Measurements from ENCODE around the gene HES4. TPM values are rescaled to one million over a fixed set of nuclear protein-coding genes. Genes with fewer than 3 reads are reported as not detected.
"Not testable (repeated sequence)": the region's sequence is repeated elsewhere in the genome, so short reads cannot be mapped to it uniquely, and the experiment has no call there.

Gene HES4
- total and polyA plus RNA-seq, 7 donors: 1.2 to 65.1 (median 25.0) TPM

- TF ChIP-seq POLR2A (IDR thresholded peaks at IDR 0.05): no peak
- TF ChIP-seq EP300 (IDR thresholded peaks at IDR 0.05): no peak
- TF ChIP-seq POLR2AphosphoS5 (IDR thresholded peaks at IDR 0.05): no peak
- no peak for TF ChIP-seq CTCF (IDR thresholded peaks at IDR 0.05)
- intact Hi-C loops (cut with DNase I): no loop called here
- H3K27me3 ChIP-seq: no peaks in the 10 kb centered on the region
- DNase-seq: no peak
- no peak overlapping the region for H3K4me3 ChIP-seq
- 85 to 88% methylated on average over 7 of the region's 7 CpGs for WGBS, 2 donors
- H3K4me1 ChIP-seq: no peaks in the 10 kb centered on the region
- H3K36me3 ChIP-seq: no peaks in the 10 kb centered on the region
- peaks cover 0 to 5% (median 3%) of the 10 kb centered on the region in 4 donors for H3K9me3 ChIP-seq
- no peak overlapping the region for H3K27ac ChIP-seq
Measured at GRCh38 chr1:992362-992761, 7.5 kb downstream of the HES4 start.

GRCh38 chr1:991895-992294, 8.0 kb downstream of the HES4 start:
- 95 to 98% methylated on average over 10 of the region's 10 CpGs for WGBS, 2 donors
- Histone ChIP-seq H3K4me1 (no peaks in the 10 kb centered on the region), H3K27me3 (no peaks in the 10 kb centered on the region), H3K4me3 (no peak overlapping the region), H3K36me3 (no peaks in the 10 kb centered on the region), H3K9me3 (peaks cover 0 to 5% (median 3%) of the 10 kb centered on the region in 4 donors), H3K27ac (no peak overlapping the region)
- intact Hi-C loops (cut with DNase I): no loop called here
- TF ChIP-seq CTCF (IDR thresholded peaks at IDR 0.05) (no peak), POLR2AphosphoS5 (IDR thresholded peaks at IDR 0.05) (no peak), EP300 (IDR thresholded peaks at IDR 0.05) (no peak), POLR2A (IDR thresholded peaks at IDR 0.05) (no peak)
- DNase-seq: no peak

- H3K9me3 ChIP-seq; H3K4me3 ChIP-seq; H3K27me3 ChIP-seq; H3K4me1 ChIP-seq; H3K36me3 ChIP-seq; H3K27ac ChIP-seq; intact Hi-C loops (cut with DNase I); DNase-seq: not testable (repeated sequence)
- 85 to 89% methylated on average over 6 of the region's 6 CpGs for WGBS, 2 donors
Measured at GRCh38 chr1:991275-991674, 8.6 kb downstream of the HES4 start.

- H3K4me3 ChIP-seq; H3K27ac ChIP-seq; H3K4me1 ChIP-seq; intact Hi-C loops (cut with DNase I); H3K9me3 ChIP-seq; H3K36me3 ChIP-seq; DNase-seq: not testable (repeated sequence)
- 84 to 85% methylated on average over 5 of the region's 5 CpGs for WGBS, 2 donors
- peaks cover 0 to 18% (median 13%) of the 10 kb centered on the region in 3 donors for H3K27me3 ChIP-seq
Measured at GRCh38 chr1:988061-988460, 11.8 kb downstream of the HES4 start.

- H3K4me3 ChIP-seq: no peak overlapping the region
- intact Hi-C loops (cut with DNase I): loop anchor here (2.0 kb wide), 1 partner anchor 78 kb away; no protein-coding TSS in a partner anchor
- TF ChIP-seq EP300 (IDR thresholded peaks at IDR 0.05): no peak
- H3K4me1 ChIP-seq: peaks cover 0 to 6% (median 3%) of the 10 kb centered on the region in 4 donors
- no peak overlapping the region for H3K27ac ChIP-seq
- H3K36me3 ChIP-seq: no peaks in the 10 kb centered on the region
- peaks cover 0 to 32% (median 13%) of the 10 kb centered on the region in 3 donors for H3K27me3 ChIP-seq
- DNase-seq: no peak
- WGBS, 2 donors: 69 to 76% methylated on average over 13 of the region's 13 CpGs
- H3K9me3 ChIP-seq: no peaks in the 10 kb centered on the region
Measured at GRCh38 chr1:985126-985525, 14.8 kb downstream of the HES4 start.

- peaks cover 0 to 32% (median 13%) of the 10 kb centered on the region in 3 donors for H3K27me3 ChIP-seq
- no peak overlapping the region for H3K27ac ChIP-seq
- no peak overlapping the region for H3K4me3 ChIP-seq
- TF ChIP-seq CTCF (IDR thresholded peaks at IDR 0.05) (no peak), POLR2AphosphoS5 (IDR thresholded peaks at IDR 0.05) (no peak), POLR2A (IDR thresholded peaks at IDR 0.05) (no peak), EP300 (IDR thresholded peaks at IDR 0.05) (no peak)
- WGBS, 2 donors: 33 to 52% methylated on average over 12 of the region's 12 CpGs
- H3K36me3 ChIP-seq: no peaks in the 10 kb centered on the region
- intact Hi-C loops (cut with DNase I): loop anchor here (2.0 kb wide), 1 partner anchor 78 kb away; no protein-coding TSS in a partner anchor
- H3K4me1 ChIP-seq: peaks cover 0 to 6% (median 3%) of the 10 kb centered on the region in 4 donors
- no peaks in the 10 kb centered on the region for H3K9me3 ChIP-seq
- no peak for DNase-seq
Measured at GRCh38 chr1:984476-984814, 15.5 kb downstream of the HES4 start.
